Umbilical cord (tissue), 2 donors: ENCODE results near the gene SAMD7. TPM values are rescaled to one million over a fixed set of nuclear protein-coding genes. Genes with fewer than 3 reads are reported as not detected.

Experiments
- DNase-seq: peaks from one replicate; pipeline ENCODE4 v3.0.0-alpha.2; 2015; ENCODE audit warnings: low spot score
- total RNA-seq: library from RNA; depleted of rRNA; stranded (reverse); fragments of >200 nt; gene quantifications from one replicate; pipeline ENCODE4 v1.2.3, GENCODE V29; 2014; ENCODE audit warnings: low replicate concordance; ENCODE audit not compliant: insufficient read depth

Gene SAMD7
- total RNA-seq, 1 donor from 2014 or later: 1.9 TPM

DNA sequence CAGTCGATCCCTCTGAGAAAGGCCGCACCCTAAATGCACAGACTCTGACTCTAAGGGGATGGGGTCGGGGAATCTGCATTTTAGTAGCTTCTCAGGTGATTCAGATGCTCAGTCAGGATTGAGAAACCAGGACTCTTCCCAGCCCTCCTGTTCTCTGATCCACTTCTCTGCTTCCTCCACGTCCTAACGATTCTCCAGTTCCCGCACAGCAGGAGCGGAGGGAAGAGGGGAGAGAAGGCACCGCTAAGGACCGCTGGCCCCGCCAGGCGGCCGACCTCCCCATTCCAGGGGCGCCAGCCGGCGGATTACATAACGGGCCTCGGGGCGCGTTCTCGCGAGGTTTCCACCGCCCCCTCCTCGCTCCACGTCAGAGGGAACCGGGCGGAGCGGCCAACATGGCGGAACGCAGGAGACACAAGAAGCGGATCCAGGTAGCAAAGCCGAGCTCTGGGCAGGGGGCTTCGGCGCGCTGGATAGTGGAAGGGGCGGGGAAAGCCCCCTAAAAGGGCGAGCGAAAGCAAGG is 55.1 kb downstream of the SAMD7 start, which contains the start of gene SEC62:
Gene SEC62 (plus strand): TSS at position 380 of the 523 bp plus-strand sequence. CDS start 16 bp downstream, at position 396.
- peak; percentile 95 for DNase-seq

DNA sequence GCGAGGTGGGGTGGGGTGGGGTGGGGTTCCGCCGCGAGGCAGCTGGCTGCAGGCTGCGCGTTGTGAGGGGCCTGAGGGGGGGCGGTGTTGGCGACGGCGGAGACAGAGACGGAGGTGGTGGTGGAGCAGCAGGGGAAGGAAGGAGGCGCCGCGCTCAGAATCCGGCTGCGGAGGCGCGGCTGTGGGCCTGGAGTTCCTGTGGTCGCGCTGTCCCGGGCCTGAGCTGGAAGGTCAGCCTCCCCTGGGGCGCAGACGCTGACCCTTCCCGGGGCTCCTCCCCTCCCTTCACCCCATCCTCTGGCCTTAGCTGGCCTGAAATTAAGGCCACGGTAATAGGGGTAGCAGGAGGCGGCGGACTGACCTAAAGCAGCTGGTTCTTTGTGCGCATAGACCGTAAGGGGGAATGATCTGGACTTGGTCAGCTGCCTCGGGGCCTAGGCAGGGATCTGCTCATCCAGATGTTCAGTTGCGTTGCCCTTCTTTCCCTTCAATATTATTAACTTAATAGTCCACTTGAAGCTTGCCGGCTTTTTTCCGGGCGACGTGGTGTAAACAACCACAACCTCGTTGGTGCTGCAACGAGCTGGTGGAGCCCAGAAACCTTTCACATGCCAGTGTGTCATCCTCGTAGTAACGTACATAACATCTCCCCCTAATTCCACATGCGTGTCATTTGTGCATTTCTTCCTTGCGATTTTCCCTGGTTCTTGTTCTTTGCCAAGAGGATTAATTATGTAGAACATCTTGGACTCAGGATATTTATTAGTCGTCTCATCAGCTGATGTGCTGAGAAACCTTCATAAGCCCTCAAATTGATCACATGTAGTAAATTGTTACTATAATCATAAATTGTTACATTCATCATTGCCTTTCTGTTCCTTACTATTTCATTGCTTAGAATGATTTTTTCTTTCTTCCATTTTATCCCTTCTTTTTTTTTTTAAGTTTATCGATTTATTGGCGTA is 55.9 kb downstream of the SAMD7 start:
- DNase-seq: peak; percentile 50

DNA sequence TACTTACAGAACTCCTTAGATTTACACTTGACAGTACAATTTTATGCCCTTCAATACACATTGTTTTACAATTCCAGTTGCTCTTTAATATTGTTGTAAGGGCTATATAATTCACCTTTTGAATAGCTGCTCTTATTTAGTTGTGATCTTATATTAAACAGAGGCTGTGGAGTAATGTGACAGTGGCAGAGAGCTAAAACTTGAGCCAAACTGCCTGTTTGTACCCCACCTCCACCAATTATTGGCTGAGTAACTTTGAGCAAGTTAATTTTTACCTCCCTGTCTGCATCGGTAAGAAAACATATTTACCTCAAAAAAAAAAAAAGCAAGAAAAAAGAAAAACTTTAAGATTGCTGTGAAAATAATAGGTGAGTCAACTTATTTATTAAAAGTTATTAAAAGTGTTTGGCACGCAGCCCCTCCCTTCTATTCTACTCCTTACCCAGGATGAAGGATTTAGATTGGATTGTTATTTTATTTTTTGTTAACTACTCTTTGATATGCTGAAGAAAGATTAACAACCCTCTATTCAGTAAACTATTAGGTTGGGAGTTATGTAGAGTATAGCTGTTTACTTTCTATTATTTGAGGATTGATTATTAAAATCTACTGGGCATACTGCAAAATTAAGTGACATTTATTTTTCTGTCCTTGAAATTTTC is 57.0 kb downstream of the SAMD7 start:
- DNase-seq: no peak

DNA sequence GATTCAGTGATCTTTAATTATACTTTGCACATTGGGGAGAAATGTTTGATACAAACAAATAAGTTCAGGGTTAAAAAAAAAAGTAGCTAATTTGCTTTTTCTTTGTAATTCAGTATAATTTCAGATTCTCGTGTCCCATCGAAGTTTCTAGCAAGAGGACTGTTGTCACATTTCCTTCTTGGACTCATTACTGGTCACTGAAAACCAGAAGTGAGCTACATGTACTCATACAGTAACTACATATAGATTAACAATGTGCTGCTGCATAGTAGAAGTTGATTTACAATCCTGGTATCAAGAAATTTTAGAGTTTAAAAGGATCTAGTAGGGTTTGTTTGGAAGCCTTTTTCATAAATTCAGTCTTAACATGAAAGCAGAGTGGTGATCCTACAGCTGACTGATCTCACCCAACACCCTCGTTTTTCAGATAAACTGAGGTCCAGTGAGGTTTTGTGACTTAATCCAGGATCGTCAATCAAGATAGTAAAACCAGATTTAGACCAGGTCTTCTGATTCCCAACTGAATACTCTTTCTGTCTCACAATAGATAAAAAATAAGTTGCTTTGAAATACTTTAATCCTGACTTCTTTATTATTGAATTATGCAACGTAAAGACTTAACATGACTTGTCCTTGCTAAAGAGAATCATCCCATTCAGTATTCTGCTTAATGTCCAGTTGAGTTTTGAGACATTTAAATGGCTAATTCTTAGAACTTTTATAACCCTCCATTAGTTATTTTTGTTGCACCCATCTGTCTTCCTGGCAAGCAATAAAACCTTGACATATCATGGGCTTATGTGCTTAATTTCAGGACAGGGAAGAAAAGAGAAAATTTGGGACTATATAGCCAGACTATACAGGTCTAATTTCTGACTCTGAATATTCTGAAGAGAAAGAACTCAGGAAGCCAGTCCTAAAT is 58.1 kb downstream of the SAMD7 start:
- DNase-seq: peak; percentile 96

DNA sequence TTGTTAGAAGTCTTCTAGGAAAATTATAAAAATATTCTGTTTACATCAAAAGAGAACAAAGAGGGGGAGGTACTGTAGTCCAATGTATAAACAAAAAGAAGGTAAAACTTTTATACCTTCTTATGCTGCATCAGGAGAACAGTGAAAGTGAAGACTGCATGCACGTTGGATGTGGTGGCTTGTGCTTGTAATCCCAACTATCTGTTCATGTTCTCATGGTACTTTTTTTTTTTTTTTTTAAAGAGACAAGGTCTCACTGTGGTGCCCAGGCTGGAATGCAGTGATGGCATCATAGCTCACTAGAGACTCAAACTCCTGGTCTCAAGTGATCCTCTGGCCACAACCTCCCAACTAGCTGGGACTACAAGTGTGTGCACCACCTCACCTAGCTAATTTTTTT is 59.5 kb downstream of the SAMD7 start:
- DNase-seq: no peak

DNA sequence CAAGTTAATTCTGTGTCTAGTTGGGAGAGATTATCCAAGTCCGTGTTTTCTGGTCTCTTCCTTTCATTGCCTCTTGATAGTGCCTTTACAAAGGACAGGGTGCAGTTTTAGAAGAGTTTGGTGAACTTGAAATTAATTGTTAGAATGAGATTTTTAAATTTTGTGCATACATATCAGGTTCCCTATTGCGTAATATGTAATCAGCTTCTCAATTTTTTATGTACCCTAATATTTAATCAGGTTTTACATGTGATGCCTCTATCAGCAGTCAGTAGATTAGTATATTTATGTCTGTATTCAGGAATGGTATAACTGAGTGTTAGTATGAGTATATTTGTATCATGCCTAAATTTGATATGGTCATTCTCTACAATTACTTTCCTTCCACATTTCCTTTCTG is 60.1 kb downstream of the SAMD7 start:
- DNase-seq: no peak

DNA sequence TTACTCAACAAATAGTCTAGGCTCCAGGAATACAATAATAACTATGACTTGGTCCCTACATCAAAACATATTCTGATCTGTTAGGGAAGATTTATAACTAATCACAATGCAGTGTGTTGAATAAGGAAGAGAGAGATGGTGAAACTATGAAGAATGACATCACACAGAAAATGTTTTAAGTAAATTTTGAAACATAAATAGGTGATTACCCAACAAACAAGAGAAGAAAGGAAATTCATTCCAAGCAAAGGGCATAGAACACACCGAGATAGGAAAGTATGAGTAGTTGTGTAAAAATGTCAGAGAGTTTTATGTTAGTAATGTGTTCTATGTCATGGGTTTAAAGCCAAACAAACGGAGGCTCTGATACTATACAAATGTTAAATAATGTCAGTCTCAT is 68.7 kb downstream of the SAMD7 start:
- no peak for DNase-seq

DNA sequence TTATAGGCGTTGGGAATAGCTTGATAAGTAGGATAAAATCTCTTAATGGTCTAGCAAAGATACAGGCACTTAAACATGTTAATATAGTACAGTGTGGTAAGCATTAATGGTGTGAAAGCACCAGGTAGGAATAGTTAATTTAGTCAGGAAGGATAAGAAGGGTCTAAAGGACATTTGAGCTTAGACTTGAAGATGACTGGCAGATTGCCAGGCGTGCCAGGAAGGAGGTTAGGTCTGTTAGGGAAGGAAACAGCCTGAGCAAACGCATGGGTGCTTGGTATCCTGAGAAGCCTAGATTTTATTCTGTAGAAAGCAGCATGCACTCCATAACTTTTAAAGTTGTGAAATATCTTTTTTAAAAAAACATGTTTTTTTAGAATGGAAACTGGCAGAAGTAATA is 72.9 kb downstream of the SAMD7 start:
- no peak for DNase-seq

Other genes with a start within 250 kb of the SAMD7 start
- gene MECOM, start 247.9 kb upstream of the SAMD7 start, total RNA-seq: 7.2 TPM
- 274 TPM for gene TERC, start 146.5 kb upstream of the SAMD7 start, total RNA-seq
- 2.6 TPM for gene ACTRT3, start 142.0 kb upstream of the SAMD7 start, total RNA-seq
- gene MYNN, start 138.2 kb upstream of the SAMD7 start, total RNA-seq: 27.2 TPM
- not detected for gene LRRIQ4, start 98.7 kb upstream of the SAMD7 start, total RNA-seq
- gene LRRC34, start 98.7 kb upstream of the SAMD7 start, total RNA-seq: 22.4 TPM
- not detected for gene LRRC31, start 41.6 kb upstream of the SAMD7 start, total RNA-seq
- gene SEC62, start 55.2 kb downstream of the SAMD7 start, total RNA-seq: 48.9 TPM
- gene GPR160, start 126.4 kb downstream of the SAMD7 start, total RNA-seq: 12.5 TPM